GM18873 (cell line): ENCODE results near the gene ZG16.
"Not testable (repeated sequence)": the region's sequence is repeated elsewhere in the genome, so short reads cannot be mapped to it uniquely, and the experiment has no call there.

Experiments used
- ATAC-seq: cut with Tn5 transposase; IDR thresholded peaks from one replicate; pipeline ENCODE4 v1.9.1; 2021; ENCODE audit warnings: mild to moderate bottlenecking, moderate library complexity, moderate number of reproducible peaks; ENCODE audit not compliant: unreplicated experiment, low FRiP score

Gene ZG16

GRCh38 chr16:29777576-29778350 is at the start of gene ZG16:
Gene ZG16 (plus strand): TSS chr16:29778256. CDS start chr16:29779267, 1,011 bp downstream.
- no peak for ATAC-seq

- no peak for ATAC-seq
These were observed 48.9 kb upstream of the ZG16 start for GRCh38 chr16:29729116-29729521.

GRCh38 chr16:29730649-29731048 is 47.4 kb upstream of the ZG16 start:
- no peak for ATAC-seq

GRCh38 chr16:29731768-29732601 is 46.1 kb upstream of the ZG16 start:
- peak; percentile 68 for ATAC-seq

GRCh38 chr16:29734786-29735185 is 43.3 kb upstream of the ZG16 start:
- ATAC-seq, result no peak

GRCh38 chr16:29736112-29736511 is 41.9 kb upstream of the ZG16 start:
- ATAC-seq, result no peak

- no peak for ATAC-seq
These were observed 41.3 kb upstream of the ZG16 start for GRCh38 chr16:29736764-29737163.

GRCh38 chr16:29737713-29738112 is 40.3 kb upstream of the ZG16 start:
- ATAC-seq, result no peak

GRCh38 chr16:29738514-29738913 is 39.5 kb upstream of the ZG16 start:
- no peak for ATAC-seq

GRCh38 chr16:29739927-29740629 is 38.0 kb upstream of the ZG16 start:
- not testable (repeated sequence) for ATAC-seq

GRCh38 chr16:29740630-29741015 is 37.4 kb upstream of the ZG16 start:
- not testable (repeated sequence) for ATAC-seq

GRCh38 chr16:29742683-29743275 is 35.3 kb upstream of the ZG16 start:
- no peak for ATAC-seq

- no peak for ATAC-seq
These were observed 34.6 kb upstream of the ZG16 start for GRCh38 chr16:29743475-29743826.

GRCh38 chr16:29743827-29744531 is 34.1 kb upstream of the ZG16 start:
- no peak for ATAC-seq

- ATAC-seq, result no peak
These were observed 33.4 kb upstream of the ZG16 start for GRCh38 chr16:29744541-29745101.

- ATAC-seq, result peak; percentile 34
These were observed 32.8 kb upstream of the ZG16 start for GRCh38 chr16:29745121-29745852.

GRCh38 chr16:29745853-29746345 is 32.2 kb upstream of the ZG16 start, which contains the start of gene C16orf54:
Gene C16orf54 (minus strand): TSS chr16:29745990. CDS start chr16:29744951, 1,039 bp downstream.
- ATAC-seq, result peak; percentile 56

- ATAC-seq, result not testable (repeated sequence)
These were observed 31.5 kb upstream of the ZG16 start for GRCh38 chr16:29746518-29746917.
